GM19023 (cell line): ENCODE data around the gene PIK3R5.

Experiments used
- ATAC-seq: cut with Tn5 transposase; IDR thresholded peaks from one replicate; pipeline ENCODE4 v1.9.1; 2021; ENCODE audit warnings: mild to moderate bottlenecking, moderate library complexity; ENCODE audit not compliant: unreplicated experiment

Gene PIK3R5

DNA sequence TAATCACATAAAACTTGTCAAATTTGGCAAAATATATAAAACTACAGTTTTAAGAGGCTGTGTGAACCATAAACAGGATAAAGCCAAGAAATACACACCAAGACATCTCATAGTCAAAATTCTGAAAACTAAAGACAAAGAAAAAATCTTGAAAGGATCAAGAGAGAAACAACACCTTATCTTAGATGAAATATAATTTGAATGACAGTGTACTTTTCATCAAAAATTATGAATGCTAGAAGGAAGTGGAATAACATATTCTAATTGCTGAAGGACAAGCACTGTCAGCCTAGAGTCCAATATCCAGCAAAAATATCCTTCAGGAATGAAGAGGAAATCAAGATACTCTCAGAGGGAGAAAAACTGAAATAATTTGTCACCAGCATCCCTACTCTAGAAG lies 37.2 kb downstream of the PIK3R5 start:
- ATAC-seq, result no peak

GRCh38 chr17:8927395-8927794 lies 38.1 kb downstream of the PIK3R5 start:
- ATAC-seq, result no peak

DNA sequence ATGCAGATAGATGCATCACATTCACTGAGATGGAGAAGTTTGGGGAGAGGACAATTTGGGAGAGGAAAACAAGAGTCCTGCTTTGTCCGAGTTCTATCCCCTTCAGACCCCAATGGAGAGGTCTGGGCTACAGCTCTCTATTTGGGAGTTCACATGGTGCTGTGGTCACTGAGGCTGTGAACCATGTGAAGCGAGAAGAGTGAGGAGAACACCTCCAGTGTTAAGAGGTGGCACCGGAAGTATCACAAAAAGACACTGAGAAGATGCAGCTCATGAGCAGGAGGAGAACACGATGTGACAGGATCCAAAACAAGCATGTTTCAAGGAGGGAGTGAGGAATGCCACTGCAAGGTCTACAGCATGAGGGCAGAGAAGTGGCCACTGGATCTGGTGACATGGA lies 39.7 kb downstream of the PIK3R5 start:
- no peak for ATAC-seq

DNA sequence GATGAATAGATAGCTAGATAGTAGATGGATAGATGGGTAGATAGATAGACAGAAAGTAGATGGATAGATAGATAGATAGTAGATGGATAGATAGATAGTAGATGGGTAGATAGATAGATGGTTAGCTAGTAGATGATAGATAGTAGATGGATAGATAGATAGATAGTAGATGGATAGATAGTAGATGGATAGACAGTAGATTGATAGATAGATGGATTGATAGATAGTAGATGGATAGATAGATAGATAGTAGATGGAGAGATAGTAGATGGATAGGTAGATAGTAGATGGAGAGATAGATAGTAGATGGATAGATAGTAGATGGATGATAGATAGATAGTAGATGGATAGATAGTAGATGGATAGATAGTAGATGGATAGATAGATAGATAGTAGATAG lies 40.4 kb downstream of the PIK3R5 start:
- no peak for ATAC-seq

DNA sequence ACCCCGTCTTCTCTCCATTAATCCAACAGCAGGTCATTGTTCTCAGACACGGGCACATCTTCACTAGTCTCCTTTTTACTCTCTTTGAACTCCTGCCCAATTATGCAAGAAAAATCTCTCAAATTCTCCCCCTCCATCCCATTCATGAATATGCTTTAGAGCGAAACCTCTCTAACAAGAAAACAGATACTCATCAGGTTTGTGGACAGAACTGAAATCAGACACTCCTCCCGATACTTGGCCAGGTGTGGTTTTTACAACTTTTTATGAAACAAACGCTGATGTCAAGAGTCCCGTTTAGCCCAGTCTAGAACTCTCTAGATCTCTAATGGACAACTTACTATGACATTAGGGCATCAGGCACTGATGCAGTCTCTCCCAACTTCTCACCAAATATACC lies 40.9 kb downstream of the PIK3R5 start:
- ATAC-seq, result peak; percentile 83

- ATAC-seq, result no peak
Measured at GRCh38 chr17:8923762-8924161, 41.7 kb downstream of the PIK3R5 start.

- ATAC-seq, result no peak
Measured at GRCh38 chr17:8922928-8923327, 42.6 kb downstream of the PIK3R5 start.

DNA sequence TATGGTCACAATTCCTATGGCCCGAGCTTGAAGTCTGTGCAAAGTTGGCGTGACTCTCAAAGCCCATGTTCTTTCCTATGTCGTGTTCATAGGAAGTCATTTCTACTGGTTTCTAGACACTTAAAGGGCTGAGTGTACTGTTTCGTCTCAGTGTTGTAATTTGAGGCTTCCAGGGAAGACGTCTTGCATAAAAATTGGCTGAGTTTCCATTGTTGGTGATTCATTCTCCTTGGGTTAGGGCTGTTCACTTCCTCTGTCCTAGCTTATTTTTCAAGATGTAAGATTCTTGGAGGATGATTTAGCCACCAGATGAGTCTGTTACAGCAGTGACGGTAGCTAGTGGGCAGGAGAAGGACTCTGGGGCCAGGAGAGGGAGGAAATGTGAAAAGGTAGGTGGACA lies 43.1 kb downstream of the PIK3R5 start:
- no peak for ATAC-seq

DNA sequence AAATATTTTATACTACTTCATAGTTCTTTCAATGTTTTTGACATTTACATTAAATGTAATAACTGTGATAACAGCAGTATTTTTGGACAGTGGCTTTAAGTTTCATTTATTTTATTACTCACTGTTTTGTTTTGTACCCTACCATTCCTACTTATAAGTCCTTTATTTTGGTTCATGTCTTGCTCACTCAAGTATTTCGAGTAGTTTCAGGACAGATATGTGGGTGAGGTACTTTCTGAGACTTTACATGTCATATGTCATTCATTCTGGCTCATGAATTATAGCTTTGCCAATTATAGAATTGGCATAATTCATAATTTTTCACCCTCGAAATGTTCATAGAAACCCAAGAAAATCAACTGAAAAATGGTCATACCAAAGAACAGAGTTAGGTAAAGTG lies 44.4 kb downstream of the PIK3R5 start:
- no peak for ATAC-seq

- no peak for ATAC-seq
Measured at GRCh38 chr17:8918807-8919465, 46.6 kb downstream of the PIK3R5 start.

DNA sequence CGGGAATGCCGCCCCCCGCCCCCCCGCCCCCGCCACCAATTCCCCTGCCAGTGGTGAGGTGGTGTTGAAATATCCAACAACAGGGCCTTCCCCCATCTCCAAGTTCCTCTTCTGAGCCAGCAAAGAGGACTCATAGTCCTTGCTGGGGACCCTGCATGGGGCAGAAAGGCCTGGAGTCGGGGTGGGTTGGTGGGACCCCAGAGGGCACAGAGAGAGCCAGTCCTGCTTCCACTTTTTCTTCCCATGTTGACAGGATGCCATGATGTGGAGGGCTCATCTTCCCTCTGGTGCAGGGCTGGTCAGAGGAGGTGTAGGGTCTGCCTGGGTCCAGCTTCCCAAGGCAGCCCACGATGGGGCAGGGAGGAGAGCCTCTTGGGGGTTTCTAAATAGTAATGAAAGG lies 49.0 kb downstream of the PIK3R5 start:
- ATAC-seq, result no peak

DNA sequence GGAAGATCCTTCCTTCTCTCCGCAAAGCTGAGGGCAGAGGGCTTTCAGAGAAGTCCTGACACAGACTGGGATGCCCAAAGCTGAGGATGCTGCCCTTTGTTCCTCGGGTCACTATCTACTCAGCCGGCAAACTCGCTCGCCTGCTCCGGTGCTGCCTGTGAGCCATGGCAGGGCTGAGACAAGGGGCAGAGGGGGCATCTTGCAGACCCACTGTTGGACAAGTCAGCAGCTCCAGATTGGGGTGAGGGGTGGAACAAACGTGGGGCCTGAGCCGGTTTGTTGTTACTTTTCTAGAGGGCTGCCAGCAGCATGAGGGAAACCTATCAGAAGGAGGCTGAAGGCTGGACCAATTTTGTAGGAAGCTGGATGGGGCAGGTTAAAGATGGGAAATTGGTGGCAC lies 51.0 kb downstream of the PIK3R5 start:
- no peak for ATAC-seq

DNA sequence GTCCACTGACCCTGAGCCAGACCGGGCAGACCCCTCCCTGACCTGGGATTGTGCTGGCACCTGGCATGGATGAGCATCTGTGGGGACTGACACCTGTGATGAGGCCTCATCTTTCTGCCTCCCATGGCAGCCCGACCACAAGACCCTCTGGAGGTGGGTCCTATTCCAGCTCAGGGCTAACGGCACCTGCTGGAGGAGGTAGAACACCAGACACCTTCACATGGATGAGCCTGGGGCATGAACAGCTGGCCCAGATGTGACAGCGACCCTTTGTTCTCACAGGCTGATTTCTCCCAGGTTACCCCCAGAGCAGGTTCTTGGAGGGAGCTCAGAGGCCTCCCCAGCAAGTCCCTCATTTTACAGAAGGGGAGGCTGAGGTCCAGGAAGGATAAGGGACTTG lies 51.6 kb downstream of the PIK3R5 start:
- no peak for ATAC-seq

- ATAC-seq, result no peak
Measured at GRCh38 chr17:8913091-8913490, 52.4 kb downstream of the PIK3R5 start.

DNA sequence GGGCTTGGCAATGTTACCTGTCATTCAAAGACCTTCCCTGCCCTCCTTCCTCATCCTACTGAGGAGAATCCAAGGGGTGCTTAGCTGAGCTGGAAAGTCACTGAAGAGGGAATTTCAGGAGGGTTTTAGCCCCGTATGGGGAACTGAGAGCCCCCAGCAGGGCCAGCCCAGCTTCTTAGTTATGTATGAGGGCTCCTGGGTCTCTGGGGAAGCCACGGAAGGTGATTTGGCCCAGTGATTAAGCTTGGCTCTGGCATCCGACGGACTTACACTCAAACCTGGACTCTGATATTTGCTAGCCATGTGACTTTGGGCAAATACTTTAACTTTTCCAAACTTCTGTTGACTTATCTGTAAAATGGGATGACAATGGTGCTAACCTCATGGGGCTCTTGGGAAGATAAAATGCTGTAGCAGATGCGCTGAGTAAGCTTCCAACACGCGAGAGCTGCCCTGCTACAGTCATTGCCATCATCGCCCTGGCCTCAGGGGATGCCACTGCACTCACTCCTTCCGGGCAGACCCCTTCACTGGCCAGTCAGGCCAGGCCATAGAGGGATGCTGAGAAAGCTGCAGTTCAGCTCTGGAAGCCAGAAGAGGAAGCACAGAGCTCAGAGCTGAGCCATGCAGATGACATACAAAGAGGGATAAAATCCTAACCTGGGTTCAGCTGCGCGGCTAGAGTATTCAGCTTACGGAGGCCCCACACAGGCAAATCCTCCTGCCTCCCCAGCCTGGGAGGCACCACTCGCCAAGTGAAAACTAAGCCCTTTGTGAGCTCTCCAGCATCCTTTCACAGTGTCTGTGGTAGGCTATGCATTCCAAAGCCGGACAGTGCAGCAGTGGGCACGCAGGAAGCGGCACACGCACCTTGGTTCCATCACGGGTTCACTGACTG lies 53.2 kb downstream of the PIK3R5 start:
- ATAC-seq, result no peak

GRCh38 chr17:8910969-8911604 lies 54.4 kb downstream of the PIK3R5 start:
- no peak for ATAC-seq

DNA sequence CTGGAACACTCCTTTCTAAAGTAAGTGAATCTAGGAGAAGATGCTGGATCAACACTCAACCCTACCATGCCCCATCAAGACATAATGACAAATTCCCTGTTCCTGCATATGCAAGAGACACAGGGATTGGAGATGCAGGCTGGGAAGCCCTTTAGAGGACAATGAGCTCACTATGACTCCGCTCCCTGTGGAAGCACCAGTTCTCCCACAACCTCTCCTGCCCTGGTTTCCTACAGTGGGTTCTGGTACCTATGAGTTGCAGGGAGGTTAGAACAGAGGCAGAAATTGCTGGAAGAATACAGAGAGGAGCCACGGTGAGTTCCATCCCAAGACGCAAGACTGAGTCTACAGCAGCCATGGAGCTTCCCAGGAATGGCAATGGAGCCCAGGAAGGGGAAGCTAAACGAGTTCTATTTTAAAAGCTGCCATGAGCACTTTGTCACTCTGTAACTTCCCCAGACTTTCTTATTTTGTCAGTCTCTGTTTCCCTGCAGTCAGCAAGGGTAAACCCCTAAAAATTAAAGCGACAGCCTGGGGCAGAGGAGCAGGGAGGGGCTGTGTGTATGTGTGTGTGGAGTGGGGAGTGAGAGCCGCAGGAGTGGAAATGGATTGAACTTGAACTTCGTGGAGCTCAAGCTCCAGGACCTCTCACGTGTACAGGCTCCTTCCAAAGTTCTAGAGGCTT lies 55.8 kb downstream of the PIK3R5 start:
- no peak for ATAC-seq

GRCh38 chr17:8905331-8905730 lies 60.2 kb downstream of the PIK3R5 start:
- ATAC-seq, result no peak

GRCh38 chr17:8904686-8905085 lies 60.8 kb downstream of the PIK3R5 start:
- ATAC-seq, result no peak

DNA sequence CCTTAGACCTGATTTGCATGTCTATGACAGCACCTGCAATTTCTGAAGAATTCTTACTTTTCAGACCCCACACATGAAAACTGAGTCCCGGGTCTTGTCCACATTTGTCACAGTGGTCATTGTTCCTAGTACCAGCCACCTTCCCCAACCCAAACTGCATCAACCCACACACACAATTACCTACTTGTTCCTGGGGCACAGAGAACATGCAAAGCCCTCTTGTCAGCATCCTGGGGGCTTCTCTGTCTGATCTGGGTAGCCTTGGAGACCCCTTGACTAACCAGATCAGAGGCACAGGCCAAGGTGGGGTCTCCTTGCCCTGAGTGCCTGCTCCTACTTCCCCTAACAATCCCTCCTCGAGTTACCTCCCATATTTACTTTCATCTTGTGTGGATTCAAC lies 61.3 kb downstream of the PIK3R5 start:
- ATAC-seq, result no peak
